Naive thymus-derived CD4-positive, alpha-beta T cell (primary cell): ENCODE data around the gene SAA2. TPM values are rescaled to one million over a fixed set of nuclear protein-coding genes. Genes with fewer than 3 reads are reported as not detected.

Source experiments
- ATAC-seq: fragments of 150-1000 bp; cut with Tn5 transposase; 2 replicates; pipeline ENCODE4 v1.10.0; 2021; ENCODE audit warnings: mild to moderate bottlenecking, moderate library complexity
- CTCF ChIA-PET: fragments of 350-600 bp; sonication (Branson Sonifier 250); formaldehyde crosslinking; loops from one replicate; lab custom pipeline; 2021; ENCODE audit warnings: antibody characterized with exemption; lab: Charles Lee
- POLR2A ChIA-PET: fragments of 350-600 bp; sonication (Branson Sonifier 250); formaldehyde crosslinking; loops from one replicate; lab custom pipeline; 2021; ENCODE audit warnings: antibody characterized with exemption, inconsistent platforms; lab: Charles Lee
- DNase-seq, 9 donors: peaks; one replicate each; pipeline versions ENCODE4 v3.0.0 to v3.0.0-alpha.2; 2020 to 2022; ENCODE audit warnings: mixed read lengths in 1 of 9
- H3K27ac ChIP-seq: one replicate; pipeline ENCODE4 v1.7.0; 2013; ENCODE audit warnings: mild to moderate bottlenecking, low read depth, low read length, moderate library complexity
- H3K27me3 ChIP-seq, 2 donors: one replicate each; pipeline ENCODE4 v1.7.0; 2013; ENCODE audit warnings: low read length in 2 of 2, mild to moderate bottlenecking in 2 of 2, moderate library complexity in 2 of 2; ENCODE audit not compliant: control insufficient read depth in 2 of 2, insufficient read depth in 2 of 2
- H3K36me3 ChIP-seq, 3 experiments: 1 replicate in 2 of 3; 2 replicates in 1 of 3; pipeline ENCODE4 v1.7.0; 2013; ENCODE audit warnings: low read length in 3 of 3, mild to moderate bottlenecking in 3 of 3, moderate library complexity in 1 of 3; ENCODE audit not compliant: insufficient read depth in 3 of 3, control insufficient read depth in 2 of 3
- H3K4me1 ChIP-seq, 2 donors: one replicate each; pipeline ENCODE4 v1.7.0; 2013; ENCODE audit warnings: low read length in 2 of 2, mild to moderate bottlenecking in 2 of 2, moderate library complexity in 1 of 2; ENCODE audit not compliant: control insufficient read depth in 2 of 2, insufficient read depth in 2 of 2
- H3K4me3 ChIP-seq: 2 replicates; pipeline ENCODE4 v1.7.0; 2013; ENCODE audit warnings: mild to moderate bottlenecking, low read length
- H3K9me3 ChIP-seq, 3 experiments: 1 replicate in 2 of 3; 2 replicates in 1 of 3; pipeline ENCODE4 v1.7.0; 2013; ENCODE audit warnings: low read length in 3 of 3; ENCODE audit not compliant: control insufficient read depth in 2 of 3
- H3K27ac Mint-ChIP-seq, 9 donors: one replicate each; pipeline ENCODE4 v1.8.0; 2020 to 2022; ENCODE audit warnings: mixed read lengths in 9 of 9, mild to moderate bottlenecking in 8 of 9, moderate library complexity in 5 of 9, inconsistent platforms in 2 of 9
- H3K27me3 Mint-ChIP-seq, 5 donors: one replicate each; pipeline ENCODE4 v1.8.0; 2021 to 2022; ENCODE audit warnings: mixed read lengths in 5 of 5, mild to moderate bottlenecking in 1 of 5
- H3K36me3 Mint-ChIP-seq, 5 donors: one replicate each; pipeline ENCODE4 v1.8.0; 2020 to 2022; ENCODE audit warnings: mixed read lengths in 5 of 5, mild to moderate bottlenecking in 3 of 5, inconsistent platforms in 1 of 5
- H3K4me1 Mint-ChIP-seq, 7 donors: one replicate each; pipeline ENCODE4 v1.8.0; 2020 to 2022; ENCODE audit warnings: mixed read lengths in 7 of 7, mild to moderate bottlenecking in 3 of 7, inconsistent platforms in 1 of 7
- H3K4me3 Mint-ChIP-seq, 10 donors: one replicate each; pipeline ENCODE4 v1.8.0; 2020 to 2022; ENCODE audit warnings: mild to moderate bottlenecking in 10 of 10, mixed read lengths in 10 of 10, moderate library complexity in 6 of 10, inconsistent platforms in 2 of 10
- H3K9me3 Mint-ChIP-seq, 11 donors: one replicate each; pipeline ENCODE4 v1.8.0; 2020 to 2022; ENCODE audit warnings: mixed read lengths in 11 of 11, mild to moderate bottlenecking in 4 of 11, inconsistent platforms in 1 of 11, moderate library complexity in 1 of 11
- intact Hi-C, 2 donors: fragments of 100-400 bp; cut with micrococcal nuclease; formaldehyde crosslinking; loops; one replicate each; pipeline ENCODE4 v1.15.1; 2023
- polyA plus RNA-seq, 2 donors: library from polyadenylated mRNA; unstranded; fragments of 300-500 nt; fragmentation: Illumina TruSeq; gene quantifications; one replicate each; pipeline ENCODE4 v1.2.3, GENCODE V29; 2021
- total RNA-seq, 6 experiments: library from RNA in 5 of 6; stranded (reverse) in 5 of 6; gene quantifications; 1 replicate in 5 of 6; 2 replicates in 1 of 6; pipeline ENCODE4 v1.2.3 and lab custom pipeline; 2021 to 2026

SAA2 gene
- total RNA-seq (not detected), polyA plus RNA-seq (not detected), total RNA-seq (lab: John Stamatoyannopoulos, UW) (not detected)

- peaks cover 0 to 10% (median 2%) of the 10 kb centered on the region in 11 donors for H3K9me3 Mint-ChIP-seq
- H3K4me3 ChIP-seq, result no peak within 1 kb of the TSS
- no peaks in the 10 kb centered on the region for H3K36me3 ChIP-seq
- ATAC-seq, result no peak
- ChIA-PET CTCF (interaction anchor here (0.6 kb wide), 1 partner anchor 480 kb away, joined by 3 read pairs; no protein-coding TSS in a partner anchor), POLR2A (no interaction called here)
- peaks cover 0 to 2% (median 0%) of the 10 kb centered on the region in 5 donors for H3K27me3 Mint-ChIP-seq
- H3K9me3 ChIP-seq, result no peaks in the 10 kb centered on the region
- H3K36me3 Mint-ChIP-seq, result no peaks in the 10 kb centered on the region
- no peaks in the 10 kb centered on the region for H3K4me1 ChIP-seq
- H3K27me3 ChIP-seq, result no peaks in the 10 kb centered on the region
- intact Hi-C loops, result loop anchor here in 1 of 2 donors (10.0 kb wide), 1 partner anchor 386 kb away; the partner anchor contains the start of gene SPTY2D1
- no peak for DNase-seq
- H3K4me3 Mint-ChIP-seq, result no peak within 1 kb of the TSS
- H3K27ac Mint-ChIP-seq, result no peak within 1 kb of the TSS
- no peak within 1 kb of the TSS for H3K27ac ChIP-seq
- H3K4me1 Mint-ChIP-seq, result peaks cover 0 to 34% (median 0%) of the 10 kb centered on the region in 7 donors
Measured at GRCh38 chr11:18248561-18248960, at the start of gene SAA2. SAA2 (minus strand) TSS chr11:18248668; CDS start chr11:18248011, 657 bp downstream.

GRCh38 chr11:18295316-18295715, 46.8 kb upstream of the SAA2 start:
- H3K27ac ChIP-seq, result no peak overlapping the region
- no peak for DNase-seq
- H3K36me3 ChIP-seq, result peaks cover 5 to 68% (median 38%) of the 10 kb centered on the region in 3 experiments
- H3K4me1 ChIP-seq, result no peaks in the 10 kb centered on the region
- Mint-ChIP-seq H3K4me1 (peaks cover 0 to 16% (median 0%) of the 10 kb centered on the region in 7 donors), H3K36me3 (peaks cover 25 to 84% (median 50%) of the 10 kb centered on the region in 5 donors), H3K4me3 (no peak overlapping the region), H3K9me3 (no peaks in the 10 kb centered on the region), H3K27me3 (no peaks in the 10 kb centered on the region), H3K27ac (no peak overlapping the region)
- intact Hi-C loops, result no loop called here
- no peak overlapping the region for H3K4me3 ChIP-seq
- POLR2A ChIA-PET, result interaction anchor here (0.7 kb wide), 1 partner anchor 30 kb away, joined by 3 read pairs; no protein-coding TSS in a partner anchor
- CTCF ChIA-PET, result no interaction called here
- no peaks in the 10 kb centered on the region for H3K9me3 ChIP-seq
- no peaks in the 10 kb centered on the region for H3K27me3 ChIP-seq
- ATAC-seq, result no peak

GRCh38 chr11:18294862-18295261, 46.4 kb upstream of the SAA2 start:
- Histone ChIP-seq H3K27ac (no peak overlapping the region), H3K27me3 (no peaks in the 10 kb centered on the region), H3K9me3 (no peaks in the 10 kb centered on the region), H3K36me3 (peaks cover 5 to 72% (median 38%) of the 10 kb centered on the region in 3 experiments), H3K4me1 (no peaks in the 10 kb centered on the region), H3K4me3 (no peak overlapping the region)
- H3K27me3 Mint-ChIP-seq, result no peaks in the 10 kb centered on the region
- H3K4me1 Mint-ChIP-seq, result peaks cover 0 to 17% (median 0%) of the 10 kb centered on the region in 7 donors
- peak overlapping the region in 1 of 9 donors; percentile 46 for H3K27ac Mint-ChIP-seq
- no peaks in the 10 kb centered on the region for H3K9me3 Mint-ChIP-seq
- ChIA-PET POLR2A (no interaction called here), CTCF (no interaction called here)
- ATAC-seq (no peak), DNase-seq (no peak)
- intact Hi-C loops, result no loop called here
- no peak overlapping the region for H3K4me3 Mint-ChIP-seq
- peaks cover 25 to 84% (median 52%) of the 10 kb centered on the region in 5 donors for H3K36me3 Mint-ChIP-seq

- ChIA-PET POLR2A (no interaction called here), CTCF (no interaction called here)
- H3K4me1 Mint-ChIP-seq, result peaks cover 0 to 3% (median 0%) of the 10 kb centered on the region in 7 donors
- intact Hi-C loops, result no loop called here
- no peaks in the 10 kb centered on the region for H3K9me3 Mint-ChIP-seq
- Histone ChIP-seq H3K36me3 (peaks cover 0 to 65% (median 16%) of the 10 kb centered on the region in 3 experiments), H3K27ac (no peak overlapping the region), H3K9me3 (no peaks in the 10 kb centered on the region), H3K27me3 (no peaks in the 10 kb centered on the region), H3K4me3 (no peak overlapping the region), H3K4me1 (no peaks in the 10 kb centered on the region)
- no peaks in the 10 kb centered on the region for H3K27me3 Mint-ChIP-seq
- peak overlapping the region in 3 of 9 donors; percentile 28 to 65 (median 46) for H3K27ac Mint-ChIP-seq
- no peak for ATAC-seq
- no peak for DNase-seq
- peaks cover 23 to 68% (median 41%) of the 10 kb centered on the region in 5 donors for H3K36me3 Mint-ChIP-seq
- no peak overlapping the region for H3K4me3 Mint-ChIP-seq
Measured at GRCh38 chr11:18288911-18289310, 40.4 kb upstream of the SAA2 start.

GRCh38 chr11:18285841-18286240, 37.4 kb upstream of the SAA2 start:
- H3K9me3 Mint-ChIP-seq, result no peaks in the 10 kb centered on the region
- Histone ChIP-seq H3K4me3 (no peak overlapping the region), H3K4me1 (no peaks in the 10 kb centered on the region), H3K36me3 (peaks cover 6 to 66% (median 11%) of the 10 kb centered on the region in 3 experiments), H3K27ac (no peak overlapping the region), H3K9me3 (no peaks in the 10 kb centered on the region), H3K27me3 (no peaks in the 10 kb centered on the region)
- POLR2A ChIA-PET, result no interaction called here
- ATAC-seq (no peak), DNase-seq (no peak)
- peaks cover 0 to 11% (median 0%) of the 10 kb centered on the region in 7 donors for H3K4me1 Mint-ChIP-seq
- no peaks in the 10 kb centered on the region for H3K27me3 Mint-ChIP-seq
- CTCF ChIA-PET, result interaction anchor here (1.1 kb wide), 1 partner anchor 254 kb away, joined by 3 read pairs; no protein-coding TSS in a partner anchor
- intact Hi-C loops, result no loop called here
- H3K27ac Mint-ChIP-seq, result no peak overlapping the region
- H3K4me3 Mint-ChIP-seq, result no peak overlapping the region
- peaks cover 21 to 59% (median 40%) of the 10 kb centered on the region in 5 donors for H3K36me3 Mint-ChIP-seq

- no peak overlapping the region for H3K4me3 Mint-ChIP-seq
- H3K27me3 Mint-ChIP-seq, result no peaks in the 10 kb centered on the region
- H3K4me1 Mint-ChIP-seq, result peaks cover 0 to 20% (median 4%) of the 10 kb centered on the region in 7 donors
- no peaks in the 10 kb centered on the region for H3K4me1 ChIP-seq
- intact Hi-C loops, result no loop called here
- ChIA-PET POLR2A (no interaction called here), CTCF (no interaction called here)
- DNase-seq, result no peak
- peak overlapping the region in 1 of 9 donors; percentile 4 for H3K27ac Mint-ChIP-seq
- peaks cover 11 to 56% (median 11%) of the 10 kb centered on the region in 3 experiments for H3K36me3 ChIP-seq
- peaks cover 21 to 61% (median 38%) of the 10 kb centered on the region in 5 donors for H3K36me3 Mint-ChIP-seq
- no peak overlapping the region for H3K4me3 ChIP-seq
- H3K9me3 Mint-ChIP-seq, result no peaks in the 10 kb centered on the region
- no peak overlapping the region for H3K27ac ChIP-seq
- no peaks in the 10 kb centered on the region for H3K9me3 ChIP-seq
- H3K27me3 ChIP-seq, result no peaks in the 10 kb centered on the region
- ATAC-seq, result no peak
Measured at GRCh38 chr11:18282626-18283025, 34.2 kb upstream of the SAA2 start.
